NCI-H146 (cell line): ENCODE measurements around the gene TLE7.

Experiments
- DNase-seq: peaks from one replicate; lab custom pipeline; 2025; lab: John Stamatoyannopoulos, UW

Gene TLE7

GRCh38 chr16:71448274-71448866, 6.5 kb upstream of the TLE7 start:
- no peak for DNase-seq

DNA sequence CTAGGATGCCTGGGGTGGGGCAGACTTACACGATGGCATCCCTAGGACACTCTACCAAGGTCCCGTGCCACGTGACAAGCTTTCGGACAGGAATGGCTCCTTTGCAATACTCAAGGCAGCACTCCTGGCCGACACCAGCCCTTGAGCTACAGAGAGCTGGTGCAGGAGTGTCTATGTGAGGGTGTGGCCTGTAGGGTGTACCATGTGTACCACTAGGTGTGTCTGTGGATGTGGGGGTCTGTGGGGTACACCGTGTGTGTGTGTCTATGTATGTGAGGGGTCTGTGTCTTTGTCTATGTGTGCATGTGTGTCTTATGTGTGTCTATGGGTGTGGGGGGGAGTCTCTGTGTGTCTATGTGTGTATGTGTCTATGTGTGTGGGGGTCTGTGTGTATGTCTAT, 1.9 kb upstream of the TLE7 start:
- DNase-seq = no peak

GRCh38 chr16:71441348-71442050, 355 bp downstream of the TLE7 start:
- no peak for DNase-seq

GRCh38 chr16:71440669-71441347, 1.0 kb downstream of the TLE7 start:
- DNase-seq = no peak

DNA sequence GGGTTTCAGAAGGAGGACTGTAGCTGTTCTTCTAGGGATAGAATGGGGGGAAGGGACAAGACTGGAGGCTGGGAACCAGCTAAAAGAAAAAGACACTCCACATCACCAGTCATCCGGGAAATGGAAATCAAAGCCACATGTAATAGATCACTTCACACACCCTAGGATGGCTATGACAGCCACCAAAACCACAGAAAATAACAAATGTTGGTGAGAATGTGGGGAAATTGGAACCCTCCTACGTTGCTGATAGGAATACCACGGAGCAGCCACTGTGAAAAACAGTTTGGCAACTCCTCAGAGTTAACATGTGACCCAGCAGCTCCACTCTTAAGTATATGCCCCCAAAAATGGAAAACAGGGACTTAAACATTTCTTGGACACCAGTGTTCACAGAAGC, 2.3 kb downstream of the TLE7 start:
- no peak for DNase-seq

DNA sequence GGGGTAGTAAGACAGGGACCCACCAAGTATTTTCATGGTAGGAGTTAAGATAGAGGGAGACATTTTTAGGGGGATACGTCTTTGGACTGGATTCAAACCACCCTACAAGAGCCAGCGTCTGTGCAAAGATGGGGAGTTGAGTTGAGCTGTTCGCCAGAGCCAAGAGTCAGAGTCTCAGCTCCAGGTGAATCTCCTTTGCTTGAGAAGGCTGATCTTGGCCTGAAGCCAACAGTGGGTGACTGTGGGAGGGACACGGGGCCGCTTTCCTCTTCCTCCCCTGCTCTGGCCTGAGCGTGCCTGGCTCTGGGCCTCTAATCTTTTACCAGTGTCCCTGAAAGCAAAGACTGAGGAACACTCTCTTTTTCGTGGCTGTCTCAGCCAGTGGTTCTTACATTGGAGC, 5.4 kb downstream of the TLE7 start:
- DNase-seq = no peak

- no peak for DNase-seq
Observed at GRCh38 chr16:71432906-71433305, 8.9 kb downstream of the TLE7 start.

DNA sequence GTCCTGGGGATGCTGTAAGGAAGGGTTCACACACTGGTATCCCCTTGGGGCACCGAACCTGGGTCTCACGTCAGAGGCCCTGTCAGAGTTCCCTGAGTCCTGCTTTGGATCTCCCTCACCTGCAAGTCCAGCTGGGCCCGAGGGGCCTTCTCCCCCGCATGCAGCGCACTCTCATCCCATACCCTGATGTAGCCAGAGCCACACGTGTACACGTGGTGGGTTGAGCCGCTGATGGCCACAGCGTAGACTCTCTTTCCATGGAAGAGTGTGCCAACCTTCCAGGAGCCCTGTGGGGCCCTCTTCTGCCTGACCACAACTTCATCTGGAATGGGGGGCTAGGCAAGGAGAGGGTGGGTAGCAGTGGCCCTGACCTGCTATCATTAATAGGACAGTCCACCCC, 9.9 kb downstream of the TLE7 start:
- no peak for DNase-seq

DNA sequence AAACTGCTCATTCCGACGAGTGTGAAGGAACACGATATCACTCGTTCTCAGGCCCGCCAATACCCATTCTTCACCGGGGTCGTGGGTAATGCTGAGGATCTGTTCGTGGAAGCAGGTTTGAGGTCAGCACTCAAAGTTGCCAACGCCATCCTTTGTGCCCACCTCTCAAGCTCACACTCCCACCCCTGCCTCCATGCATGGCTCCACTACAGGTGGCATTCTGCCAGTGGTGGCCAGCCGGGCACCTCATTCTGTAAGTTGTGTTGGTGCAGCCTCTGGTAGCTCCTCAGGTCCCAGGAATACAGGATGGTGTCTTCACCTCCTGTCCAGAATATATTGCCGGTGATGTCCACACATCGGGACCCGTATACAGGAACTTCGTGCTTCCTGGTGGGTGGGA, 10.7 kb downstream of the TLE7 start:
- DNase-seq = no peak

- no peak for DNase-seq
Observed at GRCh38 chr16:71430744-71431143, 11.1 kb downstream of the TLE7 start.

- DNase-seq = no peak
Observed at GRCh38 chr16:71429581-71429980, 12.3 kb downstream of the TLE7 start.

DNA sequence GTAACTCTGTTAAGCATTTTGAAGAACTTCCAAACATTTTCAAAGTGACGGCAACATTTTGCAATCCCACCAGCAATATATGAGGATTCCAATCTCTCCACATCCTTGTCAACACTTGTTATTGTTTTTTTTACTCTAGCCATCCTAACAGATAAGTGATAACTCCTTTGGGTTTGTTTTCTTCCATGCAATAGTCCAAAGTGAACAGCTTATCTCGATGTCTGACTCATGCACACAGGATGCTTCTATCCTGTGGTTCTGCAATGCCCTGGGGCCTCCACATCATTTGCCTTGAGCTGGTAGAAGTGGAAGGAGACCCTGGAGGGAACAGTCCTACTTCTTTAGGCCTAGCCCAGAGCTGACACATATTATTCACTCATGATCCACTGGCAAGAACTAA, 13.0 kb downstream of the TLE7 start:
- no peak for DNase-seq

DNA sequence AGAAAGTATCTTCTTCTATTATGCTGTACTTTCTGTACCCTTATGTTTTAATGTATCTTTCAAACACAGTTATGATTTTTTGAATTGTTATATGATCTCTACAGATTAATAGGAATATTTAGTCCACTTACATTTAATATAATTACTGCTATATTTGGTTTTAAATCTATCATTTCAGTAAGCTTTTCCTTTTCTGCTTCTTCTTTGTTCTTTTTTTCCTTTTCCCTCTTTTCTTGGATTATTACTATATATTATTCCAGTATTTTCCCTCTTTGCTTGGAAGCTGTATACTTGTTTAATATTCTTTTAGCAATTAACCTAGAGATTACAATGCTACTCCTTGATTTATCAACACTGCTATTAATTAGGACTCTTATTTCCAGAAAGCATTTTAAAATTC, 13.5 kb downstream of the TLE7 start:
- DNase-seq = no peak

DNA sequence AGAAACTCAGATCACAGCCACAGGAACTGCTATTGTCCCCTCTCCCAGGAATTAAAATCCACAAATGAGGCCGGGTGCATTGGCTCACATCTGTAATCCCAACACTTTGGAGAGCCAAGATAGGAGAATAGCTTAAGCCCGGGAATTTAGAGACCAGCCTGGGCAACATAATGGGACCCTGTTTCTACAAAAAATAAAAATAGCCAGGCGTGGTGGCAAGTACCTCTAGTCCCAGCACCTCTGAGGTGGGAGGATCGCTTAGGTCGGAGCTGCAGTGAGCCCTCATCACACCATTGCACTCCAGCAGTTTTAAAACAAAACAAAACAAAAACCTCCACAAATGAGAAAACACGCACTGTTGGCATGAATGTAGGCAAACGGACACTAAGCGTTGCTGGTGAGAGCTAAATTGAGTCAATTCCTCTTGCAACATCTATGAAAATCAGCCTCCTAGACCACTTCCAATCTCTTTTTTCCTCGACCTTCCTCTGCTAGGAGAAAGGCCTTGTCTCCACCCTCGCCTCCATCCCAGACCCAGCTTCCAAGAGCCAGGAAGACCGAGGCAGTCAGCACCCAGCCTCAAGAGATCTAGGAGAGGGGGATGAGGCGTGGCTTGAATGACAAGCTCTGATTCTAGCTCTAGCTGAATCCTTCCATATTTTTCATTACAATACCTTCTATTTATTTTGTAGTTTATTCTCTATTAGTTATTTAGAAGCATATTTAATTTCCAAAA, 14.8 kb downstream of the TLE7 start:
- peak; percentile 37 for DNase-seq

- peak; percentile 97 for DNase-seq
Observed at GRCh38 chr16:71426069-71426879, 15.6 kb downstream of the TLE7 start.

GRCh38 chr16:71425746-71426068, 16.1 kb downstream of the TLE7 start:
- DNase-seq = no peak

DNA sequence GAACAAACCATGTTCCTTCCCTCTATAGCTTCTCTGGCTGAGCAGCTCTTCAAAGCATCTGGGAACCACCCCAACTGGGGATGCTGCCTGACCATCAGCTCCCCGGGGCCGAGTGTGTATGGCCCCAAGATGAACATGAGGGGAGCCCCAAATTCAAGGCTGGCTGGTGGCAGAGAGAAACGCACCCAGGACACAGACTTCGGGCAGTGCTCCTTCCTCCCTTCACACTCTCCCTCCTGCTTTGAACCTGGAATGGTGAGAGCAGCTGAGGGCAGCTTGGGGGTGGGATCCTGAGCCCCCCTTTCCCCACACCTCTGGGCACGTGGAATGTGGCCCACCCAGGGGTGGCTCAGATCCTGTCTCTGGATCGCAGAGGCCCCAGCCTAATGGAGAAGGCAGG, 17.2 kb downstream of the TLE7 start:
- DNase-seq = no peak

DNA sequence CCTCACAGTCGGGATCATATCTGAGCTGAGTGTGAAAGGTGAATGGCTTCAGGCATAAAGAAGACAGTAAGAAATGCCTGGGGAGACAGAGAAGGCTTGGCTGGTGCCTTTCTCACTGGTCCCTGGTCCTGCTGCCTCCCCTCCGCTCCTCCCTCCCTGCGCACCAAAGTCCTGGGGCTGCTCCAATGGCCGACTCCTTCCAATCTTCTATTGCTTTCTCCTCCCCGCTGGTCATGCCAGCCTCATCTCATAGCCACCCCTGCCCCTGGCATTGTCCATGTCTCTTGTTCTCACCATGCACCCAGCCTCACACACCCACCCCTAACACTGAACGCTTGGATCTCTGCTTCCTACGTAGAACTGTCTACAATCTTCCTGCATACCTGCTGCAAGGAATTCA, 18.0 kb downstream of the TLE7 start:
- DNase-seq = no peak

GRCh38 chr16:71423016-71423415, 18.8 kb downstream of the TLE7 start:
- DNase-seq = no peak

GRCh38 chr16:71421911-71422310, 19.9 kb downstream of the TLE7 start:
- DNase-seq = peak; percentile 10

GRCh38 chr16:71414038-71414437, 27.8 kb downstream of the TLE7 start:
- DNase-seq = no peak

DNA sequence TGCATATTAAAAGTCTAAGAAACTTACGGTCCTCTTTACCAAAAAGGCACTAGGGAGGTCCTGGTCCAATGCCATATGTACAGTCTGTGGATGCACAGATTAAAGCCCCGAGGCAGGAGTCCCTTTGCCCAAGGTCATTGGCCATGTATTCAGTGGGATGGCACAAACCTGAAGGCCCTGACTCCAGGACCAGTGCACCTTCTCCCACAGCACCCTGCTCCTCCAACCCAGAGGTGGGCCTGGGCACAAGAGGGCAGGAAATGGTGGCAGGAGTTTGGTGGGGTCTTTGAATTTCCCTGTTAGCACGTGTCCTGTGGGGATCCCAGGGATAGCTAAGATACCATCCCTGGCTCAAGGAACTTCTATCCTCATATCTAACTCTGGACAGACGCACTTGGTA, 28.5 kb downstream of the TLE7 start:
- DNase-seq = no peak
